GM20000 (cell line): ENCODE measurements around the gene STPG2.

Source experiments
- DNase-seq: peaks from one replicate; pipeline ENCODE4 v3.0.0; 2012; ENCODE audit warnings: low spot score
- CTCF ChIP-seq: IDR thresholded peaks from 2 replicates; pipeline ENCODE4 v1.5.1; 2012; ENCODE audit warnings: mild to moderate bottlenecking, control low read depth; ENCODE audit errors: extremely low read depth, missing control alignments

The STPG2 gene

GRCh38 chr4:98030059-98030458 lies 113.2 kb downstream of the STPG2 start:
- TF ChIP-seq CTCF: no peak
- no peak for DNase-seq

GRCh38 chr4:98027827-98028226 lies 115.4 kb downstream of the STPG2 start:
- DNase-seq: no peak
- TF ChIP-seq CTCF: no peak

GRCh38 chr4:98026362-98026761 lies 116.9 kb downstream of the STPG2 start:
- TF ChIP-seq CTCF: no peak
- no peak for DNase-seq

- DNase-seq: no peak
These were observed 136.4 kb downstream of the STPG2 start for GRCh38 chr4:98006814-98007412.

GRCh38 chr4:98006060-98006459 lies 137.2 kb downstream of the STPG2 start:
- no peak for DNase-seq
- TF ChIP-seq CTCF: no peak

More at GRCh38 chr4:98006814-98007412, 136.4 kb downstream of the STPG2 start:
- no peak for TF ChIP-seq CTCF

GRCh38 chr4:98000940-98001339 lies 142.3 kb downstream of the STPG2 start:
- no peak for DNase-seq
- no peak for TF ChIP-seq CTCF

- no peak for DNase-seq
- TF ChIP-seq CTCF: no peak
These were observed 145.1 kb downstream of the STPG2 start for GRCh38 chr4:97998203-97998602.
